Gastroesophageal sphincter (tissue), 4 donors: ENCODE results near the gene ANKRD55. TPM values are rescaled to one million over a fixed set of nuclear protein-coding genes. Genes with fewer than 3 reads are reported as not detected.
"Not testable (repeated sequence)": the region's sequence is repeated elsewhere in the genome, so short reads cannot be mapped to it uniquely, and the experiment has no call there.

Experiments used
- ATAC-seq: fragments of 150-250 bp; one replicate; pipeline ENCODE4 v1.9.1; 2016; ENCODE audit warnings: mild to moderate bottlenecking, moderate library complexity
- H3K27ac ChIP-seq, 4 donors: fragments of 200-600 bp; sonication (generic) in 3 of 4; 1 replicate in 3 of 4; 2 replicates in 1 of 4; pipeline ENCODE4 v1.5.1; 2016 to 2019
- H3K27me3 ChIP-seq: fragments of 200-600 bp; sonication (generic); one replicate; pipeline ENCODE4 v1.5.1; 2019
- H3K36me3 ChIP-seq, 2 donors: fragments of 200-600 bp; sonication (generic); one replicate each; pipeline ENCODE4 v1.5.1; 2019; ENCODE audit warnings: control low read depth in 1 of 2
- H3K4me1 ChIP-seq, 3 donors: fragments of 200-600 bp; sonication (generic); 1 replicate in 2 of 3; 2 replicates in 1 of 3; pipeline ENCODE4 v1.5.1; 2016 to 2019; ENCODE audit warnings: control low read depth in 2 of 3
- H3K4me3 ChIP-seq, 2 donors: fragments of 200-600 bp; sonication (generic); one replicate each; pipeline ENCODE4 v1.5.1; 2019; ENCODE audit warnings: mild to moderate bottlenecking in 1 of 2, moderate library complexity in 1 of 2
- H3K9me3 ChIP-seq, 3 donors: fragments of 200-600 bp; sonication (generic); one replicate each; pipeline ENCODE4 v1.5.1; 2017 to 2019; ENCODE audit warnings: control low read depth in 2 of 3
- CTCF ChIP-seq, 4 experiments: fragments of 200-600 bp in 2 of 4; fragments of 450-650 bp in 2 of 4; sonication (generic) in 1 of 4; IDR thresholded peaks; one replicate each; pipeline ENCODE4 v1.5.1; 2017 to 2019; ENCODE audit warnings: antibody characterized with exemption in 4 of 4, mild to moderate bottlenecking in 2 of 4, moderate library complexity in 2 of 4
- EP300 ChIP-seq: sonication (generic); formaldehyde crosslinking; IDR thresholded peaks from one replicate; pipeline ENCODE4 v1.6.1; 2017; ENCODE audit warnings: antibody characterized with exemption, mild to moderate bottlenecking
- POLR2A ChIP-seq, 2 donors: fragments of 450-650 bp; IDR thresholded peaks; one replicate each; pipeline ENCODE4 v1.6.1; 2017; ENCODE audit warnings: antibody characterized with exemption in 2 of 2, mild to moderate bottlenecking in 2 of 2, moderate library complexity in 1 of 2
- POLR2AphosphoS5 ChIP-seq: sonication (generic); formaldehyde crosslinking; IDR thresholded peaks from one replicate; pipeline ENCODE4 v1.6.1; 2017; ENCODE audit warnings: antibody characterized with exemption
- WGBS, 2 donors: methylation state at CpG; one replicate each; pipeline ENCODE4 v1.1.5; 2018; ENCODE audit warnings: low coverage in 1 of 2; 5-methylcytosine and 5-hydroxymethylcytosine counted together
- total RNA-seq, 4 donors: library from RNA; depleted of rRNA; stranded (reverse); fragments of >200 nt; gene quantifications; one replicate each; pipeline ENCODE4 v1.1.0, GENCODE V29; 2016

The ANKRD55 gene
- total RNA-seq, 4 donors from 2014 or later, result 0.27 TPM; not detected in 3

- no peak overlapping the region for H3K4me3 ChIP-seq
- H3K9me3 ChIP-seq, result no peaks in the 10 kb centered on the region
- H3K27ac ChIP-seq, result no peak overlapping the region
- TF ChIP-seq CTCF (IDR thresholded peaks at IDR 0.05), result no peak
- no peak for TF ChIP-seq POLR2AphosphoS5
- TF ChIP-seq EP300, result no peak
- TF ChIP-seq POLR2A (IDR thresholded peaks at IDR 0.05), result no peak
- H3K36me3 ChIP-seq, result no peaks in the 10 kb centered on the region
- WGBS, 2 donors, result 38 to 47% methylated on average over 4 of the region's 4 CpGs
- ATAC-seq, result peak; percentile 43
- H3K27me3 ChIP-seq, result no peaks in the 10 kb centered on the region
- H3K4me1 ChIP-seq, result peaks cover 0 to 35% (median 9%) of the 10 kb centered on the region in 3 donors
Observed at GRCh38 chr5:56088431-56088949, 144.6 kb downstream of the ANKRD55 start.

GRCh38 chr5:56085193-56085592, 147.9 kb downstream of the ANKRD55 start:
- Histone ChIP-seq H3K36me3 (no peaks in the 10 kb centered on the region), H3K9me3 (no peaks in the 10 kb centered on the region), H3K27ac (no peak overlapping the region), H3K4me3 (no peak overlapping the region), H3K4me1 (peaks cover 0 to 33% (median 14%) of the 10 kb centered on the region in 3 donors), H3K27me3 (no peaks in the 10 kb centered on the region)
- no peak for ATAC-seq
- TF ChIP-seq EP300, result no peak
- no peak for TF ChIP-seq POLR2AphosphoS5
- no peak for TF ChIP-seq POLR2A (IDR thresholded peaks at IDR 0.05)
- no peak for TF ChIP-seq CTCF (IDR thresholded peaks at IDR 0.05)
- 51 to 80% methylated on average over 3 of the region's 3 CpGs for WGBS, 2 donors

GRCh38 chr5:56083286-56083854, 149.8 kb downstream of the ANKRD55 start:
- no peak for ATAC-seq
- peaks cover 0 to 25% (median 5%) of the 10 kb centered on the region in 3 donors for H3K4me1 ChIP-seq
- H3K27ac ChIP-seq, result no peak overlapping the region
- H3K4me3 ChIP-seq, result no peak overlapping the region
- H3K9me3 ChIP-seq, result no peaks in the 10 kb centered on the region
- no peak for TF ChIP-seq EP300
- no peak for TF ChIP-seq POLR2AphosphoS5
- no peak for TF ChIP-seq CTCF (IDR thresholded peaks at IDR 0.05)
- TF ChIP-seq POLR2A (IDR thresholded peaks at IDR 0.05), result no peak
- no peaks in the 10 kb centered on the region for H3K27me3 ChIP-seq
- 85 to 90% methylated on average over 6 to 17 of the region's 20 CpGs for WGBS, 2 donors
- no peaks in the 10 kb centered on the region for H3K36me3 ChIP-seq

- peak overlapping the region in 1 of 4 donors; percentile 0 for H3K27ac ChIP-seq
- not testable (repeated sequence) for H3K9me3 ChIP-seq, H3K4me3 ChIP-seq, H3K27me3 ChIP-seq, H3K36me3 ChIP-seq
- H3K4me1 ChIP-seq, result peaks cover 0 to 28% (median 5%) of the 10 kb centered on the region in 3 donors
- peak; percentile 62 for ATAC-seq
Observed at GRCh38 chr5:56081053-56081642, 152.0 kb downstream of the ANKRD55 start.

GRCh38 chr5:56080375-56081052, 152.6 kb downstream of the ANKRD55 start:
- Histone ChIP-seq H3K4me3 (no peak overlapping the region), H3K27me3 (no peaks in the 10 kb centered on the region), H3K9me3 (no peaks in the 10 kb centered on the region), H3K4me1 (peaks cover 0 to 30% (median 5%) of the 10 kb centered on the region in 3 donors), H3K27ac (peak overlapping the region in 1 of 4 donors; percentile 0), H3K36me3 (no peaks in the 10 kb centered on the region)
- ATAC-seq, result no peak
- 82 to 86% methylated on average over 2 of the region's 2 CpGs for WGBS, 2 donors
- TF ChIP-seq POLR2A (IDR thresholded peaks at IDR 0.05) (no peak), POLR2AphosphoS5 (no peak), EP300 (no peak), CTCF (IDR thresholded peaks at IDR 0.05) (no peak)

- H3K9me3 ChIP-seq, H3K4me3 ChIP-seq, H3K27me3 ChIP-seq, H3K36me3 ChIP-seq, ATAC-seq: not testable (repeated sequence)
- peak overlapping the region in 1 of 4 donors; percentile 12 for H3K27ac ChIP-seq
- WGBS, 2 donors, result 67 to 91% methylated on average over 3 to 5 of the region's 5 CpGs
- peaks cover 0 to 24% (median 5%) of the 10 kb centered on the region in 3 donors for H3K4me1 ChIP-seq
Observed at GRCh38 chr5:56079157-56079500, 154.0 kb downstream of the ANKRD55 start.
